ENCODE measurements around the gene CDC42EP2. TPM values are rescaled to one million over a fixed set of nuclear protein-coding genes. Genes with fewer than 3 reads are reported as not detected.

Gene CDC42EP2
- total and polyA plus RNA-seq, 10 of the 15 experiments (the other 5 are each of a cell fraction or from before 2014, with no cell fraction given) = 0.03 to 1.2 (median 0.09) TPM; not detected in 3

DNA sequence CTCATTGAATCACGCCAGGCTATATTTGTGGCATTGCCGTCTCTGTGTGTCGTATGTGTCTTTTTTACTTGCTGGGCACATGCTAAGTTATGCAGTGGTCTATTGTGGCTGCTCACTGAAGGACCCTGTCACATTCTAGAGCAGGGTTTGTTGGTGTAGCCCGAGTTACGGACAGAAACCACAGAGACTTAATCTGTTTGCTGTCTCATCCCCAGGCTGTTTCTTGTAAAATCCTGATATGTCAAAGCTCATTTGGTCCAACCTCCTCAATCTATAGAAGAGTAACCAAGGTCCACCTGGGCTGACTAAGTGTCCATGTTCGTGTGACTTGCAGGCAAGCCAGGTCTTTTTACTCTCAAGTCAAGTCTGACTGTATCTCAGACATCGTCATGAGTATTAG, 24.0 kb downstream of the CDC42EP2 start:
- ChIA-PET POLR2A (interaction anchor here (2.1 kb wide), 1 partner anchor 9 kb away, joined by 7 read pairs; no protein-coding TSS in a partner anchor), CTCF (interaction anchor here (0.8 to 4.0 kb wide), 6 partner anchors 9 to 113 kb away, joined by 3 to 31 read pairs (median 5); partner anchors contain the start of gene CDC42EP2), SMC1A (ENCODE audit: uncharacterized antibody, unreplicated experiment) (interaction anchor here (0.7 to 1.2 kb wide), 3 partner anchors 10 to 138 kb away, joined by 3 to 4 read pairs (median 3); no protein-coding TSS in a partner anchor), RAD21 (ENCODE audit: unreplicated experiment) (no interaction called here)
- ATAC-seq (no peak), FAIRE-seq (no peak), DNase-seq (ENCODE audit: low read depth, low spot score) (no peak)
- Histone ChIP-seq H3K27me3 (replicated peaks in 1 of 2; ENCODE audit: control insufficient read depth in 2 of 2, insufficient read depth in 2 of 2, low read length in 1 of 2) (no peaks in the 10 kb centered on the region), H3K9ac (ENCODE audit: control insufficient read depth, insufficient read depth, low read length) (no peak overlapping the region; the same call in 1 of the 2 replicates), H3K4me3 (no peak overlapping the region), H3K36me3 (ENCODE audit: control insufficient read depth in 2 of 2, insufficient read depth in 2 of 2, low read length in 1 of 2) (peaks cover 12 to 24% of the 10 kb centered on the region in 2 experiments), H3K4me2 (ENCODE audit: control insufficient read depth, insufficient read depth) (no peak overlapping the region), H4K20me1 (ENCODE audit: control insufficient read depth, insufficient read depth) (no peaks in the 10 kb centered on the region; the same call in 1 of the 2 replicates), H3K79me2 (ENCODE audit: control insufficient read depth, insufficient read depth, low read length) (peaks cover 45% of the 10 kb centered on the region), H3K4me1 (ENCODE audit: control insufficient read depth, insufficient read depth, low read length) (0 out of 2 replicates have a peak, but pooled peaks cover 4% of the 10 kb centered on the region), H3K9me3 (replicated peaks; ENCODE audit: control insufficient read depth, insufficient read depth, low read length) (no peaks in the 10 kb centered on the region), H3K27ac (ENCODE audit: control insufficient read depth, insufficient read depth) (no peak overlapping the region), H2AFZ (ENCODE audit: control insufficient read depth, low read depth, low read length) (no peak overlapping the region)
- intact Hi-C loops (cut with micrococcal nuclease; ENCODE audit: unreplicated experiment) (loop anchor here (10.0 kb wide), 1 partner anchor 224 kb away; the partner anchor contains the start of genes TM7SF2 and ZNHIT2), in situ Hi-C loops (cut with MboI) (no loop called here)
- TF ChIP-seq BACH1 (IDR thresholded peaks at IDR 0.05; ENCODE audit: borderline replicate concordance) (no peak), POU2F2 (IDR thresholded peaks at IDR 0.05; ENCODE audit: borderline replicate concordance, low read depth, low read length) (no peak), SIN3A (IDR thresholded peaks at IDR 0.05; ENCODE audit: low read depth, low read length) (no peak)
- 82% methylated on average over 7 of the region's 7 CpGs for WGBS (ENCODE audit: insufficient coverage, insufficient replicate concordance, low lambda C conversion rate, missing lambda C conversion rate)
- no TSS peak for BruUV-seq (replicated peaks)

DNA sequence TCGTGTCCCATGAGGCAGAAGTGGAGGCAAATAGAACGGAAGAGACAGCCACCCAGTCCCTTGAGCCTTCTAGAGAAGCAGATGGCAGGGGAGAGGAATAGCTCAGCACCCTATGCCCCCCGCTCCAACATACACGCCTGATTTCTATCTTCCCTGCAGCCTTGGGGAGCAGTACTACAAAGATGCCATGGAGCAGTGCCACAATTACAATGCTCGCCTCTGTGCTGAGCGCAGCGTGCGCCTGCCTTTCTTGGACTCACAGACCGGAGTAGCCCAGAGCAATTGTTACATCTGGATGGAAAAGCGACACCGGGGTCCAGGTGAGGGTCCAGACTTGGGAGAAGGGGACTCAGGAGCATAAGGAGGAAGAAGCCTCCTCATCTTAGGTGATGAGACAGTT, 25.6 kb downstream of the CDC42EP2 start:
- Histone ChIP-seq H4K20me1 (ENCODE audit: control insufficient read depth, insufficient read depth) (no peaks in the 10 kb centered on the region; the same call in 1 of the 2 replicates), H3K4me2 (ENCODE audit: control insufficient read depth, insufficient read depth) (no peak overlapping the region), H3K27ac (ENCODE audit: control insufficient read depth, insufficient read depth) (no peak overlapping the region), H3K9me3 (replicated peaks; ENCODE audit: control insufficient read depth, insufficient read depth, low read length) (no peaks in the 10 kb centered on the region), H2AFZ (ENCODE audit: control insufficient read depth, low read depth, low read length) (no peak overlapping the region), H3K27me3 (replicated peaks in 1 of 2; ENCODE audit: control insufficient read depth in 2 of 2, insufficient read depth in 2 of 2, low read length in 1 of 2) (no peaks in the 10 kb centered on the region), H3K4me1 (ENCODE audit: control insufficient read depth, insufficient read depth, low read length) (0 out of 2 replicates have a peak, but pooled peaks cover 2% of the 10 kb centered on the region), H3K4me3 (no peak overlapping the region), H3K79me2 (ENCODE audit: control insufficient read depth, insufficient read depth, low read length) (peaks cover 29% of the 10 kb centered on the region), H3K9ac (ENCODE audit: control insufficient read depth, insufficient read depth, low read length) (no peak overlapping the region), H3K36me3 (ENCODE audit: control insufficient read depth in 2 of 2, insufficient read depth in 2 of 2, low read length in 1 of 2) (peaks cover 24 to 29% of the 10 kb centered on the region in 2 experiments)
- no TSS peak for BruUV-seq (replicated peaks)
- RAD21 ChIA-PET (ENCODE audit: unreplicated experiment) = no interaction called here
- WGBS (ENCODE audit: insufficient coverage, insufficient replicate concordance, low lambda C conversion rate, missing lambda C conversion rate) = 95% methylated on average over 11 of the region's 11 CpGs
- TF ChIP-seq POU2F2 (IDR thresholded peaks at IDR 0.05; ENCODE audit: borderline replicate concordance, low read depth, low read length) (no peak), RCOR1 (conservative IDR thresholded peaks at IDR 0.05; ENCODE audit: low read depth, low read length) (no peak), MXI1 (IDR thresholded peaks at IDR 0.05; ENCODE audit: low read depth, low read length) (no peak), SMAD5 (IDR thresholded peaks at IDR 0.05; ENCODE audit: low read depth) (no peak), ZNF24 (IDR thresholded peaks at IDR 0.05) (no peak)
- TF ChIP-seq, protein P1, sequence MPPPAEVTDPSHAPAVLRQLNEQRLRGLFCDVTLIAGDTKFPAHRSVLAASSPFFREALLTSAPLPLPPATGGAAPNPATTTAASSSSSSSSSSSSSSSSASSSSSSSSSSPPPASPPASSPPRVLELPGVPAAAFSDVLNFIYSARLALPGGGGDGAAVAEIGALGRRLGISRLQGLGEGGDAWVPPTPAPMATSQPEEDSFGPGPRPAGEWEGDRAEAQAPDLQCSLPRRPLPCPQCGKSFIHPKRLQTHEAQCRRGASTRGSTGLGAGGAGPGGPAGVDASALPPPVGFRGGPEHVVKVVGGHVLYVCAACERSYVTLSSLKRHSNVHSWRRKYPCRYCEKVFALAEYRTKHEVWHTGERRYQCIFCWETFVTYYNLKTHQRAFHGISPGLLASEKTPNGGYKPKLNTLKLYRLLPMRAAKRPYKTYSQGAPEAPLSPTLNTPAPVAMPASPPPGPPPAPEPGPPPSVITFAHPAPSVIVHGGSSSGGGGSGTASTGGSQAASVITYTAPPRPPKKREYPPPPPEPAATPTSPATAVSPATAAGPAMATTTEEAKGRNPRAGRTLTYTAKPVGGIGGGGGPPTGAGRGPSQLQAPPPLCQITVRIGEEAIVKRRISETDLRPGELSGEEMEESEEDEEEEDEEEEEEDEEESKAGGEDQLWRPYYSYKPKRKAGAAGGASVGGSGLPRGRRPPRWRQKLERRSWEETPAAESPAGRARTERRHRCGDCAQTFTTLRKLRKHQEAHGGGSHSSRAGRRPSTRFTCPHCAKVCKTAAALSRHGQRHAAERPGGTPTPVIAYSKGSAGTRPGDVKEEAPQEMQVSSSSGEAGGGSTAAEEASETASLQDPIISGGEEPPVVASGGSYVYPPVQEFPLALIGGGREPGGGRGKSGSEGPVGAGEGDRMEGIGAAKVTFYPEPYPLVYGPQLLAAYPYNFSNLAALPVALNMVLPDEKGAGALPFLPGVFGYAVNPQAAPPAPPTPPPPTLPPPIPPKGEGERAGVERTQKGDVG (CRISPR knock-in tag; IDR thresholded peaks at IDR 0.05) = no peak
- POLR2A ChIA-PET = interaction anchor here (0.6 to 1.3 kb wide), 2 partner anchors 12 to 19 kb away, joined by 3 to 4 read pairs; no protein-coding TSS in a partner anchor
- DNase-seq (ENCODE audit: low read depth, low spot score) (no peak), ATAC-seq (no peak), FAIRE-seq (no peak)
- in situ Hi-C loops (cut with MboI) (no loop called here), intact Hi-C loops (cut with micrococcal nuclease; ENCODE audit: unreplicated experiment) (no loop called here)
- SMC1A ChIA-PET (ENCODE audit: uncharacterized antibody, unreplicated experiment) = no interaction called here
- CTCF ChIA-PET = interaction anchor here (1.3 kb wide), 1 partner anchor 24 kb away, joined by 5 read pairs; no protein-coding TSS in a partner anchor

All from GM12878 (cell line).